KMS-11 (cell line): ENCODE data around the gene RPS6KA2.

Source experiments
- H2AFZ ChIP-seq: fragments of 200-600 bp; sonication (generic); 2 replicates; pipeline ENCODE4 v1.6.1; 2016; ENCODE audit warnings: antibody characterized with exemption, mixed run types, low read depth
- H3K27ac ChIP-seq: fragments of 200-600 bp; sonication (generic); 2 replicates; pipeline ENCODE4 v1.6.1; 2016; ENCODE audit warnings: mild to moderate bottlenecking, mixed run types
- H3K27me3 ChIP-seq: fragments of 200-600 bp; sonication (generic); 2 replicates; pipeline ENCODE4 v1.6.1; 2017; ENCODE audit warnings: mild to moderate bottlenecking, low read depth, mixed run types, moderate library complexity; ENCODE audit not compliant: insufficient read depth
- H3K36me3 ChIP-seq: fragments of 200-600 bp; sonication (generic); 2 replicates; pipeline ENCODE4 v1.6.1; 2017; ENCODE audit warnings: mild to moderate bottlenecking, mixed run types; ENCODE audit not compliant: insufficient read depth
- H3K4me1 ChIP-seq: fragments of 200-600 bp; sonication (generic); 2 replicates; pipeline ENCODE4 v1.6.1; 2016; ENCODE audit warnings: mild to moderate bottlenecking, low read depth, mixed run types; ENCODE audit not compliant: poor library complexity, severe bottlenecking
- H3K4me2 ChIP-seq: fragments of 200-600 bp; sonication (generic); 2 replicates; pipeline ENCODE4 v1.7.0; 2016; ENCODE audit warnings: mild to moderate bottlenecking, mixed run types
- H3K4me3 ChIP-seq: fragments of 200-600 bp; sonication (generic); IDR thresholded peaks from 2 replicates; pipeline ENCODE4 v1.6.1; 2017; ENCODE audit warnings: low read depth, low read length, mixed read lengths; ENCODE audit not compliant: insufficient read depth
- H3K79me2 ChIP-seq: fragments of 200-600 bp; sonication (generic); 2 replicates; pipeline ENCODE4 v1.6.1; 2016; ENCODE audit warnings: low read depth, mixed run types; ENCODE audit not compliant: insufficient read depth
- H3K9ac ChIP-seq: fragments of 200-600 bp; sonication (generic); 2 replicates; pipeline ENCODE4 v1.6.1; 2016; ENCODE audit warnings: mild to moderate bottlenecking, mixed run types
- H4K20me1 ChIP-seq: fragments of 200-600 bp; sonication (generic); 2 replicates; pipeline ENCODE4 v1.6.1; 2016; ENCODE audit warnings: mild to moderate bottlenecking, mixed run types; ENCODE audit not compliant: insufficient read depth
- CTCF ChIP-seq: fragments of 200-600 bp; sonication (generic); conservative IDR thresholded peaks from 2 replicates; pipeline ENCODE4 v1.6.1; 2017; ENCODE audit warnings: low read depth, mild to moderate bottlenecking, antibody characterized with exemption, low read length, moderate library complexity, mixed read lengths

Gene RPS6KA2

GRCh38 chr6:166601956-166602355 lies 25.1 kb downstream of the RPS6KA2 start:
- Histone ChIP-seq H3K27ac (no peak overlapping the region), H3K27me3 (no peaks in the 10 kb centered on the region), H4K20me1 (no peaks in the 10 kb centered on the region), H3K4me2 (no peak overlapping the region), H3K4me3 (no peak overlapping the region), H3K36me3 (no peaks in the 10 kb centered on the region; the same call in 1 of the 2 replicates), H3K4me1 (no peaks in the 10 kb centered on the region), H3K79me2 (no peaks in the 10 kb centered on the region), H3K9ac (no peak overlapping the region), H2AFZ (no peak overlapping the region)
- no peak for TF ChIP-seq CTCF

GRCh38 chr6:166600931-166601330 lies 26.1 kb downstream of the RPS6KA2 start:
- no peaks in the 10 kb centered on the region for H4K20me1 ChIP-seq
- H3K9ac ChIP-seq = no peak overlapping the region
- H3K27ac ChIP-seq = no peak overlapping the region
- H3K36me3 ChIP-seq = no peaks in the 10 kb centered on the region; the same call in 1 of the 2 replicates
- no peaks in the 10 kb centered on the region for H3K4me1 ChIP-seq
- no peaks in the 10 kb centered on the region for H3K79me2 ChIP-seq
- no peak overlapping the region for H2AFZ ChIP-seq
- no peaks in the 10 kb centered on the region for H3K27me3 ChIP-seq
- H3K4me2 ChIP-seq = no peak overlapping the region
- TF ChIP-seq CTCF = no peak
- H3K4me3 ChIP-seq = no peak overlapping the region

GRCh38 chr6:166599205-166599604 lies 27.8 kb downstream of the RPS6KA2 start:
- H3K4me1 ChIP-seq = no peaks in the 10 kb centered on the region
- H3K9ac ChIP-seq = no peak overlapping the region
- H3K27me3 ChIP-seq = no peaks in the 10 kb centered on the region
- H2AFZ ChIP-seq = no peak overlapping the region
- no peaks in the 10 kb centered on the region for H3K79me2 ChIP-seq
- no peaks in the 10 kb centered on the region; the same call in 1 of the 2 replicates for H3K36me3 ChIP-seq
- no peak overlapping the region for H3K27ac ChIP-seq
- no peaks in the 10 kb centered on the region for H4K20me1 ChIP-seq
- no peak overlapping the region for H3K4me2 ChIP-seq
- TF ChIP-seq CTCF = no peak
- H3K4me3 ChIP-seq = no peak overlapping the region

- no peaks in the 10 kb centered on the region for H3K79me2 ChIP-seq
- no peaks in the 10 kb centered on the region for H3K27me3 ChIP-seq
- no peak for TF ChIP-seq CTCF
- no peaks in the 10 kb centered on the region; the same call in 1 of the 2 replicates for H3K36me3 ChIP-seq
- H3K4me2 ChIP-seq = no peak overlapping the region
- H3K9ac ChIP-seq = no peak overlapping the region
- H3K4me3 ChIP-seq = no peak overlapping the region
- H3K4me1 ChIP-seq = no peaks in the 10 kb centered on the region
- H4K20me1 ChIP-seq = no peaks in the 10 kb centered on the region
- no peak overlapping the region for H2AFZ ChIP-seq
- no peak overlapping the region for H3K27ac ChIP-seq
Observed at GRCh38 chr6:166598441-166599138, 28.5 kb downstream of the RPS6KA2 start.
